Raji (cell line): Measurements from ENCODE around the gene CMC1.
A peak's percentile ranks its signal among the peaks of the same experiment; 100 is the strongest.

Experiments used
- POLR2A ChIP-seq: IDR thresholded peaks from 2 replicates; pipeline ENCODE4 v1.6.1; 2011; ENCODE audit warnings: low read depth, low read length, control low read depth; ENCODE audit not compliant: insufficient read depth

The CMC1 gene

DNA sequence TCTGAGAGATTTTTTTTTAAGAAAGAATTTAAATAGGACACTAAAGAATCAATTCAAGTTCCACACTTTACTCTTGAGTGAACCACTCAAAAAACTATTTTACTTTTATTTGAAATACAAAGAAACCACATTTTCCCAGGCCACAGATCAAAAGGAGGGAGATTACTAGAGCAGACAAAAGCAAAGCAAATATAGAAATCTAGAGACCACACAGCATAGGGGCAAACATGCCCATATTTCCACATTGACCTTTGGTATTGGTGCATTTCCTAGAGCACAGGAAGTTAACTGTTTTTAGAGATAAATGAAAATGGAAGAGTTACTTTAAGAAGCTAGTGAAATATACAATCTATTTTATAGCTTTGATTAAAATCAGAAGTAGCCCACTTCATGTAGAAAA is 79.6 kb downstream of the CMC1 start:
- no peak for TF ChIP-seq POLR2A

DNA sequence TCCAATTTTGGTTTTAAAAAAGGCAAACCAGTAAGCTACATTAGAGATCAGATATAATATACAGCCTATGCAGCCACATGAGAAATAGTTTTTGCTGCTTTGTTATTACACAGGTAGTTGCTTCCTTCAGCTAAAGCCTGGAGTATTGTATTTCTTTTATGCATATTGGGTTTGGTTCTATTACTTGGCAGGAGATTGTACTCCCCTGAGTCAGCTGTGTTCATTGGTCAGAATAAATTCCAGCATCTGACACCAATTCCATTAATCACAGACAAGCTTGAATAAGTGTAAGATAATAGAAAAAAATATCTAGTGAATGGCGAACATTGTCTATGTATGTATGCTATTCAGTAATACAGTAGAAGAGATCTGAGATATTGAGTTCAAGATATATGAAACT is 81.0 kb downstream of the CMC1 start:
- no peak for TF ChIP-seq POLR2A

DNA sequence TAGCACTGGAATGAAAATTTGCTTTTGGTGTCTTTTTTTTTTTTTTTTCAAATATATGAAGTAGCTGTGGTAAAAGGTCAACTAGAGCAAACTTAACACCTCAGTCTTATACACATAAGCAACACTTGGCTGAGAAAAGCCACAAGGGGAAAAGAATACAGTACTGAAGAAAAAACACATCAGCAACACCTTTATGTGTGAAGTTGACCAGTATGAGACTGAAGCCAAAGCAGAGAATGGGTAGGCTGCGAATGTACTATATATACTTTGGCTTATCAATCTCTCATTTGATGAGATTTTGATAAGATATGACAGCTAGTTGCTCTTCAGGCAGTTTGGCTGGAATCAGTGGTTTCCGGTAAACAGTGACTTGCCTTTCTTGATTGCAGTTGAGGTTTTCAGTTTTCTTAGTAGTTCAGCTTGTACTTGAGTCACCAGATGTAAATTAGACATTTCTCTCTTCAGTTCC is 85.1 kb downstream of the CMC1 start:
- TF ChIP-seq POLR2A = no peak

DNA sequence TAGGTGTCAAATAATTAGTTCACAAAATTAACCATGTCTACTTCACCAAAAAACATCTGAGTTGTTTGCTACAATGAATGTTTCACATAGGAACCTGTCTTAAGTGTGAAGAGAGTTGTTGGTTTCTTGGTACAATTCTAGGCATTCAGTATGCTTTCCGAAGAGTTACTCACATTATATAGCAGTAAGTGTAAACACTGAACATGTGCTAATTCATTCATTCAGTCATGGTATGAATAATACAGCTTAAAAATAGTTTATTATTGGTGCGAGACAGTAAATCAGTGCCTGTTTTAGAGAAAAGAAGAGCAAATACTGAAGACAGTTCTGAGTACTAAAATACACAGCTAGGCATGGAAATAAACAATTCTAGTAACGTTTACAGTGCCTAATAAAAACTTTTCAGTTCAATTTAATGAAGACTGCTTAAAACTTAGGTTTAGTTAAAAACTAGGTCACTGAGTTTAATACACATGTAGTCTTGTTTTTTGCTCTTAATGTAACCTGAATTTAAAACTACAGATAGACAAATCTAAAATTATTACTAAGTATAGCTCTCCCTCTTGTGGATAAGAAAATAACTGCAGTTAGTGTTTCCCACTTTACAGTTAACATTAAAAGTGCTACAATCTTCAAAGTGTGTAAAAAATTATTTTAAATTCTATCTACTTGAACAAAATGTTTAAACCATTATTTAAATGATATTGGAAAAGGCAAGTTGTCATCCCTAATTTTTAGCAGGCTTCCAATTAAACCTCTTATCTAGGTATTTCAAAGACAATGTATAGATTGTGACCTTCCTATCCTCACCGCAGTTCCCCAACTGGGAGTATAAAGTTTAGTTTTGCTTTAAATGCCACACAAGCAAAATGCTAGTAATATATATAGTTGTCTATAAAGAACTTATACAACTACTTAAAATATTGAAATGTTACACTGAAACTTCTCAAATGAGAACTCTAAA is 87.1 kb downstream of the CMC1 start:
- TF ChIP-seq POLR2A = no peak

DNA sequence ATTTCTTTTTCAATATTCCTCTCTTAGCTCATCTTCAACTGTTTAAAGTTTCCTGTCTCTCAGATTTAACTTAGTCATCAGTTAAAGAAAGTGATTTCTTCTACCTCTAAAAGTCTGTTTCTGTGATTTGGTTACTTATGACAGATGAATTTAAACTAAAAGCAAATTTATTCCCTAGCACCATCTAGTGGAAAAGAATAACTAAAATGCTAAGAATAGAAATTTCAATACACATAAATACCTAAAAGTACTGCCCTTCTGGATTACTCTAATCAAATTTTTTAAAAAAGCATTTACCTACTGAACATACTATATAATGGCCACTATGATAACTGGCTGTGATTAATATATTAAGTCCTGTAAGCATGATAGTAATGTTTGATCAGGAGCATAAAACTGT is 93.1 kb downstream of the CMC1 start:
- no peak for TF ChIP-seq POLR2A

DNA sequence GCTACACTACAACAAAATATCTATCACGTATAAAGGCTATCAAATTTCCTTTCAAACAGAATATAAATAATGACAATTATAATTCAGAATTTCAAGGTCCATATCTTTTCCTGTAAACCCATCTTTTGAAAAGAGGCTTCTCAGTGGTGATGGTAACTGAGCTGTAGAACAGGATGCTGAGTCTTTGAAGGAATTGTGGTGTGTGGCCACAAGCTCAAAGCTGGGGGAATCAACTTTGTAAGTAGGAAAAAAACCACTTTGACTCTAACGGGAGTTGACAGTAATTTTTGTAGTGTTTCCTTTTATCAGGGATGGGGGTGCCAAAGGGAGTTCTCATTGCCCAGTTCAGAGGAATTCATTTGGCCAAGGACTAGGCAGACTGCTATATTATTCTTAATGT is 93.8 kb downstream of the CMC1 start:
- no peak for TF ChIP-seq POLR2A

DNA sequence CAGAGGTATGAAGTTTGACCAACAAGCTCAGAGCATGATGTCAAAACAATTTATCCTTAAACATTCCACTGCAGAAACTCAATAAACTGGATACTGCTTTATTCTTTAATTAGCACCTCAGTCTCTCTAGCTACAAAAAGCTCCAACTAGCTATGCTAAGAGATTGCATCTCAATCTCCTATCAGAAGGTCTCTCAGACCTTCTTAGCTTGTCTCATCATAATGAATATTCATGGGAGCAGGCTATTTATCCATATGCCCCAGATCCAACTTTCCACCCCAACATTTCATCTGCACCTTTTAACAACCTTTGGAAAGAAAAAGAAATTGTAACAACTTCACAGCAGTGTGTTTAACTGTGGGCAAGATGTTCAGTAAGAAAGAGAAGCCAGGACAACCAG is 95.8 kb downstream of the CMC1 start:
- TF ChIP-seq POLR2A = no peak

DNA sequence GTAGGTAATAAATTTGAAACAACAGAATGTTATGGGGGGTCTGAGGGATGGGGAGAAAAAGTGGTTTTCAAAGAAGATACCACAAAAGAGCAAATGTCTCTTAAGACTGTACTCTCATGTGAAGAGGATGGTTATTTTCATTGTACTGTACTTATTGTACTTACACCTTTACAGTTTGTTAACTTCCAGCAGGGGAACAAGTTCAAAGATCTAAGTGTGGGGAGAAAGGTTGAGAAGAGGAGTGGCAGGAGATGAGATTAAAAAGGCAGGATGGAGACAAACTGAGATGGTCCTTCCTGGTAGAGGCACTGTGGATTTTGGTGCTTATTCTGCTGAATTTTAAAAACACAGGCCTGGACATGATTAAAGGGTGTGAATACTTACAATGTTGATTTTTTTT is 101.7 kb downstream of the CMC1 start:
- TF ChIP-seq POLR2A = no peak

DNA sequence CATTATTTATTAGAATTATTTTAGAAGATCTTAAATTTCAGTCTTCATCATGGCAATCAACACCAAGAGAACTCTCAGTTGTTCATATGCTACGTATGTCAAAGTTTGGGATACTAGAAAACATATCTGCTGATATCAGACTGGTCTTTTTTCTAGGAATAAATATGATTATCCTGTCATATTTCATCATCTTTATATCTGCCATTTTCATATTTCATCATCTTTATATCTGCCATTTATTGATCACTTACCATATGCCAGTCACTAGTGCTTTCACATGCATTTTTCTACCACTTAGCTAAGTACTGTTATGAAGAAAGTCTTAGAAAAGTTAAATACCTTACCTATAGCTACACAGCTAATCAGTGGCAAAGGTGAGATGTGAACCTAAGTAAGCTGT is 104.3 kb downstream of the CMC1 start:
- TF ChIP-seq POLR2A = no peak

DNA sequence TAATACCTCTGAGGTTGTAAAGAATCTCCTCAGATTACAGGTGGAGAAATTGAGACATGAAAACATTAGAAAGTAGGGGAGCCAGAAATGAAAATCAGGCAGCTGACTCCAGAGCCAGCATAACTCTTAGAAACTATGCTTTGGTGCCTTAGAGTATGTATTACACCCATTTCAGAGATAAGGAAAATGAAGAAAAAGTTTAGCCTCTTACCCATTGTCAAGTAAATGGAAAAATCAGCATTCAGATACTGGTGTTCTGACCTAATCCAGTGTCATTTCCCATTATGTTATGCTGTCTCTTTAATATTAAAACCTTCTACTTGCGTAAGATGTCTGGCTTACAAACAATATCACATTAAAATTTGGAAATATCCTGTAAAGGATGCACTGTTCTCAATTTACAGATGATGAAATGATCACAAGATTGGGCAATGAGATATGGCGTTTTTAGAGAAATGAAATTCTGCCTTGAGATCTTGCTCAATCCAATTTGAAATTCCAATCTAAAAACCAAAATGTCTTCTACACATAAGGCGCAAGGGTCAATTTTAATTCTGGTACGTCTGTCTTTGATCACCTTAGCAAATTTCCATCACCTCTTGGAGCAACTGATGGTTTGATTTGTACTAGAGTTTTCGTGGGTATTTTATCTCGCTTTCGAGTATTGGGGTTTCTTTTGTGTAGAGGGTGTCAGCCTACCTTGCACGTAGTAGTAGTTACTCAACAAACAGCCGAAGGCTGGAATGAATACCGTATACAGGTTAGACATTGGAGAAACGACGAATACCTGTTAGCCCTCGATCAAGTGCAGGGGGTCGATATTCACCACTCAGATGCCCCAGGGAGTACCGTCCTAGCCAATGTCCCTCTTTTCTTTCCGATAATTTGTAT is 106.2 kb downstream of the CMC1 start:
- no peak for TF ChIP-seq POLR2A

DNA sequence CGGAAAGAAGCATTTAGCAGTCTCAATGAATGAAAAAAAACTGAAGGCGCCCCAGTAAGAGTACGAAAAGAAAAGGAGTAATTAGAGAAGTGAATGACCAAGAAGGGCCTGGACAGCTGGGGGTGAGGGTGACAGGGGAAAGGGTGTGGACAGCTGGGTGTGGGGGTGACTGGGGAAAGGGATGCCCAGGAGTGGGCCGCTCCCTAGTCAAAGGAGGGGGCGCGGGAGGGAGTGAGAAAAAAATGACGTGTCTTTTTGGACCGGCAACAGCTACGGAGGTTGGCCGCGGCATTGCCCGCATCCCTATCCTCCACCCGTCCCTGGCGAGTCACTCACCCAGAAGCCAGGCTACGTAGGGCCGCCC is 106.8 kb downstream of the CMC1 start:
- TF ChIP-seq POLR2A = no peak

DNA sequence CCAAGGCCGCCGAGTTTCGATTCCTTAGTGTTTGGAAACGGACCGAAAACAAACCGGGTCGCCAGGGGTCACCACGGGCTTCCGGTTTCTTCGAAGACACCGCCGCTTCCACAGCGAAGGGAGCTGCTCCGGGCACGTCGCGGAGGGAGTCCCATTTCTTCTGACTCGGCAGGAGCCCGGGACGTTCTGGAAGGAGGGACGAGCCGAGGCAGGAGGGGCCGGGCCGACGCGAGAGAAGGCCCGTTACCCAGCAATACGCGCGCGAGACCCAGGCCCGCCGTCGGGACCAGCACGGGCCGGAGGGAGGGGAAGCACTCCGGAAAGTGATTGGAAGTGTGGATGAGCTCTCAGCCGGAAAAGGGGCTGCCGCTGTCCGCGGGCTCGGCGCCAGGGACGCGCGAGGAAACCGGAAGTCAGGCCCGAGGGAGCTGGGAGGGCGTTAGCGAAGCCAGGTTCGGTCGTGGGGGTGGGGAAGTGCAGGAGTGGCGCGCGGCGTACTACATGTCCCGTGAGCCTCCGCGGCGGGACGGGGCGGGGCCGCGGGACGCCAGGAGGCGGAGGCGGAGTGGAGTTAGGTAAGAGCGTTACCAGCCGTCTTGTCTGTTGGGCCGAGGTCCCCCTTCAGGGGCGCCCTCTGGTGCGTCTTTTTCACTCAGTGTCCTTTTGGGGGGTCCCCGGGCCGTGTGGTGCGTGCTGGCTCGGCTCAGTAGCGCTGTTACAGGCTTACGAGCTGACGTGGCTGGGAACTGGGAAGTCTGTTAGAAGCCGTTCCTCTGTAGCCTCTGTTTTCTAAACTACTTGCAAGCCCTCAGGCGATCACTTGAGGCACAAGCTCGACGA is 107.4 kb downstream of the CMC1 start, which contains the start of the genes AZI2 and ZCWPW2:
Gene AZI2 (minus strand): TSS at position 196 of the 840 bp plus-strand sequence. CDS start 8,207 bp downstream, outside the sequence.
Gene ZCWPW2 (plus strand): TSS at position 93 of the 840 bp plus-strand sequence. CDS start 64,348 bp downstream, outside the sequence.
- TF ChIP-seq POLR2A = peak; percentile 66

DNA sequence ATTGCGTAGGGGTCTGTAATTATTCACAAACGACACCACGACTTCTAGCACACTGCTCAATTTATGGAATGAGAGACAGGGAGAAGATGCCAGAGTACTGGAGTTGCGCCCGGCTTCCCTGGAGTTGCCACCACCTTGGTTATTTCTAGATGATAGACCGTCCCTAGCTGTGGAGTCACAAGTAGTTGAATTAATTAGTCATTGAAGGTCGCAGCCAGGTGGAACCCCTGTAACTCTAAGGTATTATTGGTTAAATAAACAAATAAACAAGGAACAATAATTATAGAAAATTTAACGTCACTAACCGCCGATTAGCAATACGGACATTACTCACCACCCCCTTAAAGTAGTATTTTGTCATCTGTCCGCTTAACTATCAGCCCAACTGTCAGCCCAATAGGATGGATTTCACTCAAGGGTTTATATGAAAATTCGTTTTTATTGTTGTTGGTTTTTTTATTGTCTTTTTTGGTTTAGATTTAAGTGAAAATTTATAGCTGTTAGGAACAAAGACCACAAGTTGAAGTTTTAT is 108.1 kb downstream of the CMC1 start:
- TF ChIP-seq POLR2A = no peak
